8988T (cell line): ENCODE data around the gene CRACR2B.
A peak's percentile ranks its signal among the peaks of the same experiment; 100 is the strongest.

Source experiments
- DNase-seq: peaks from one replicate; pipeline ENCODE4 v3.0.0; 2011

The CRACR2B gene

DNA sequence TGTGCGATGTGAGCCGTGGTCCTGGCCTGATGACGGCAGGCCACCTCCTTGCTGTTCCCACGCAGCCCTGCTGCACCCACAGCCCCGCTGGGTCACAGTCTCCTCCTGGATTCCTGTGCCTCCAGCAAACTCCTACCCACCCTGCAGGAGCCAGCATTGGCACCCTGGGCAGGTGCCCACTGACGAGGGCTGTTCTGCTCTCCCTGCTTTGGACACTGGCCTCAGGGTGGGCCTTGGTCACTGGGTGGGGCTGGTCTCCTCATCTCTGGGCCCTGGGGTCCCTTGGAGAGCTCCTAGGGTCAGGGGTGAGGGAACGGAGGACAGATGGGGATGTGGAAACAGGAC, 27.6 kb downstream of the CRACR2B start:
- DNase-seq = peak; percentile 45

DNA sequence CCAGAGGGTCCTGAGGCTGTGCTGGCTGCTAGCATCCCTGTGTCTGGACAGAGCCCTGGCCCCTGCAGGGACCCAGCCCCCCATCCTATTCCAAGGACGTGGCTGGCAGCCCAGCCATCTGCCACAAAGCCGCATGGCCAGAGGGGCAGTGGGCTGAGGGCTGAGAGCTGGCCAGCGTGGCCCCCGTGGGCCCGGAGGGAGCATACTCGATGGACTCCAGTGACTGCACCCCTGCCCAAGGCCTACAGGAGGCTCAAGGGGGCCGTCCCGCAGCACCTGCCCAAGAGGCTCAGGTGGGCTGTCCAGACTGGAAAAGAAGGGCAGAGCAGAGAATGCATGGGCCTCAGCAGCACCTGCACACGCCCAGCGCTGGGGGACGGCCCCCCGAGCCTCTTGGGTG, 28.1 kb downstream of the CRACR2B start:
- no peak for DNase-seq

DNA sequence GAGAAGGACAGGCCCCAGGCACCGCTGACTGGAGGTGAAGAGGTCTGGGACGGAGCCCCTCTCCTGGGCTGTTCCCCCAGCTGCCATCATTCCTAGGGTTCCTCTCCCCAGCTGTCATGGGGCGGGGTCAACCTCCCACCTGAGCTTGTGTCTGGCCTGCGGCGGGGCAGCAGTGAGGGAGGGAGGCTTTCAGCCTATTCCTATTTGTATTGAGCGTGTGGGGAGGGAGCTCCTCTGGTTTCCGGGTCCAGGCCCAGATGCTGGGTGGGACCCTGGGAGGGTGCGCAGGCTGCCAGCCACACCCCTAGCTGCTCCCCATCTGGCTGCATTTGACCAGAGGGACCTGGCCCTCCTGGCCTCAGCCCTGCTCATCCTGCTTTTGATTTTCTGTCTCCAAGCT, 28.7 kb downstream of the CRACR2B start:
- DNase-seq = peak; percentile 42

DNA sequence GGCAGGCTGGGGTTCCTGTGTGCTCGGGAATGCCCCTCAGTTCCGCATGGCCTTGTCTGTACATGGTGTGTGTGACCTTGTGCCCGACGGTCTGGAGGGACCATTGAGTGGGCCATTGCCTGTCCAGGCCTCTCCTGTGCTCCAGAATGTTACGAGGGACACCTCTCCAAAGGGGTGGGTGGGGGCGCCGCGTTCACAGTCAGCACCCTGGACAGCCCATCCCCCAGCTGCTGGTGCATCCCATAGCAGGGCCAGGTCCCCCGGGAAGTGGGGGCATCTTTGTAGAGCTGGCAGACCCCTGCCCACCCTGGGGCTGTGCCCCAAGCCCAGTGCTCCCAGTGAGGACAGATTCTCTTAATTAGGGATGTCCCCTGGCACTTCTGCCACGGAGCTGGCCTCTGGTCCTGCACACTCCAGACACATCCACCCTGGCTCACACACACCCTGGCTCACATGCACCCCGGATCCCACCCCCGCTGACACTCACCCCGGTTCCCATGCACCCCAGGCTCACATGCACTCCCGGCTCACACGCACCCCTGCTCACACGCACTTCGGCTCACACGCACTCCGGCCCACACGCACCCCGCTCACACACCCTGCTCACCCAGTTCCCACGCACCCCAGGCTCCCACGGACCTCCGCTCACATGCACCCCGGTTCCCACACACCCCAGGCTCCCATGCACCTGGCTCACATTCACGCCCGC, 30.5 kb downstream of the CRACR2B start:
- peak; percentile 44 for DNase-seq

DNA sequence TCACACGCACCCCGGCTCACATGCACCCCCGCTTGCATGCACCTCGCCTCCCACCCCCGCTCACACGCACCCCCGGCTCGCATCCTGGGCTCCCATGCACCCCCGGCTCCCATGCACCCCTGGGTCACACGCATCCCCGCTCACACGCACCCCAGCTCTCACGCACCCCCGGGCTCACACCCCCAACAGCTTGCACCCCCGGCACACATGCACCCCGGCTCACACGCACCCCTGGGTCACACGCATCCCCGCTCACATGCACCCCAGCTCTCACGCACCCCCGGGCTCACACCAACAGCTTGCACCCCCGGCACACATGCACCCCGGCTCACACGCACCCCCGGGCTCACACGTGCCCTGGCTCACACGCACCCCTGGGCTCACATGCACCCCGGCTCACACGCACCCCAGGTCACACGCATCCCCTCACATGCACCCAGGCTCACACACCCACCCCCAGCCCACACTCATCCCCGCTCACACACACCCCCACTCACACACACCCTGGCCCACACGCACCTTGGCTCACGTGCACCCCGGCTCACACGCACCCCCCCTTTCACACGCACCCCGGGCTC, 31.1 kb downstream of the CRACR2B start:
- no peak for DNase-seq

DNA sequence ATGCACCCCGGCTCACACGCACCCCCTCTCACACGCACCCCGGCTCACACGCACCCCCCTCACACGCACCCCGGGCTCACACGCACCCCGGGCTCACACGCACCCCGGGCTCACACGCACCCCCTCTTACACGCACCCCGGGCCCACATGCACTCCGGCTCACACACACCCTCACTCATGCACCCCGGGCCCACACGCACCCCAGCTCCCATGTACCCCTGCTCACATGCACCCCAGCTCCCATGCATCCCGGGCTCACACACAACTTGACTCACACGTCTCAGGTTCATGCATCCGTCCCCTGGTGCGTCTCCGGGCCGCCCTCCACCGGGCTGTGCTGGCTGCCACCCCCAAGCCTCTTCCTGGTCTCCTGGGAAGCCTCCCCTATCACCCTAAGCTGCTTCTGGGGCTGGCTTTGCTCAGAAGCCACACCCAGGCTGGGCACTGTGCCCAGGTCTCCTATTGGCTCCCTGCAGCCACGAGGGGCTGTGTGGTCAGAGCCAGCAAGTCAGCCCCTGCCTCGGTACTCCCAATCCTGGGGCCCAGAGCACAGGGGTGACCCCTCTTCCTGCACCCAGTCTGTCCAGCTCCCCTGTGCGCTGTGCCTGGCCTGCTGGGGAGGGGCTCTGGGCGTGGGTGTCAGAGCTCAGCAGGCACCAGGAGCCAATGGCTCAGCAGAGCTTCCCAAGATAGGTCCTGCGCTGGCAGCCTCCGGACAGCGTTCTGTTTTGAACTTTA, 31.8 kb downstream of the CRACR2B start:
- peak; percentile 80 for DNase-seq

DNA sequence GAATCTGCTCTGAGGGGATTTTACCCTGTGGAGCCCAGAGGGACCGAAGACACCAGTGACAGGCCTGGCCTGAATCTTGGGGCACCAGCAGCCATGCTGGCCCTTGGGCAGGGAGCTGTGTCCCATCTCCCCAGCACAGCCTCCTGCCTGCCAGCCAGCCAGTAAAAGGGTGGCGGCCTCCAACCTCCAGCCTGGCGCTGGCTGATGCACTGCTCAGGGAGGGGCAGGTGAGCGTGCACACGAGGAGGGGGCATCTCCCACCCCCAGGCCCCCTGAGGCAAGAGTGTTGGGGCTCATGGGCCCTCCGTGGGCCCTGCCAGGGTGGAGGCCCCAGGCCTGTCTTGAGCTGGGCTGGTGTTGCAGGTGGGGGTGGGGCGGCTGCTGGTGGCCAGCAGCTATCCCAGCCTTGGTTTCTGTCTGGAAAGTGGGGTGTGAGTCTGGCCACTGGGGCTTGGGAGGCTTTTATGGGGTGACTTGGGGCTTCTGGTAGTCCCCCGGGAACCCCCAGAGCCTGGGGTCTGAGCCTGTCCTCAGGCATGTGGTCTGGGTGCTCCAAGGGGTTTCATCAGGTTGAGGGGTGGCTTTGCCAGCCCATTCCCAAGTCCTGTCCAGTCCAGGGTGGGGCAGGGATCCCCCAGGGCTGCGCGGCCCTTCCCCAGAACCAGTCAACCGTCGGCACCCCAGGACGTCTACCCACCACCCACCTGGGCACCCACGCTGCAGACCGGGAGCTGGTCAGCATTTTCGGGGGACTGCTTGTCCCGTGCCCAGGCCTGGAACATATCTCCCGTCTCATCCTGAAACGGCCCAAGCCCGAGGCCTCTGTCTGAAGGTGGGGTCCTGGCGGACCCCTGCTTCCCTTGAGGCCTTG, 32.8 kb downstream of the CRACR2B start:
- DNase-seq = no peak

DNA sequence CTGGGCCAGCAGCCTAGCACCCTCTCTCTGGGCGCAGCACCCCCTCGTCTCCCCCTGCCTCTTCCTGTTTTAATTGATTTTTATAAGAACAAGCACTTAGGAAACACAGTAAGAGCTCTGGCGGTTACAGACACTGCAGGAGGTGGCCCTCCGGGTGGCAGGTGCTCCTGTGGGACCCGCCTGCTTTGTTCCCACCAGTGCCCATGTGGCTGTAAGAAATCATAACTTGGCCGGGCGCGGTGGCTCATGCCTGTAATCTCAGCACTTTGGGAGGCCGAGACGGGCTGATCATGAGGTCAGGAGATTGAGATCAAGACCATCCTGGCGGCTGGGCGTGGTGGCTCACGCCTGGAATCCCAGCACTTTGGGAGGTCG, 33.4 kb downstream of the CRACR2B start:
- no peak for DNase-seq

DNA sequence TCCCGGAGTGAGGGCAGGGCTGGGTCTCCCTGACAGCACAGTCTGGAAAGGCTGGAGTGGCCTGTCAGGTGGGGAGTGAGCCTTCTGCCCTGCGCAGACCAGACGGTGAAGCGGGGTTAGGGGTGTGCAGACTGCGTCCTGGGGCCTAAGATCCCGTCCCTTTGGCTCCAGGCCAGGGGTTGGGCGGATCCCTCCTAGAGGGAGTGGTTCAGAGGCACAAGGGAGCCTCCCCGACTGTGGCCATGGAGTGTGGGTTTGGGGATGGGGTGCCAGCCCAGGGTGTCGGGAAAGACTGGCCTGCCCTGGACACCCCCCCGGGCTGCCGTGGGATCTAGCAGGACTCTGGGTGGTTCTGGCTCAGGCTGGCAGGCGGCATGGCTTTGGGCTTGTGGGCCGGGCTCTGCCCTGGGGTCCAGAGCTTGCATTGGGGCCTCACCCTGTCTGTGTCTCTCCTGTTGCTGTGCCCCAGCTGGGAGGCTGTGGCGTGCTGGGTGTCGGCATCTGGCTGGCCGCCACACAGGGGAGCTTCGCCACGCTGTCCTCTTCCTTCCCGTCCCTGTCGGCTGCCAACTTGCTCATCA, 34.5 kb downstream of the CRACR2B start:
- peak; percentile 57 for DNase-seq

DNA sequence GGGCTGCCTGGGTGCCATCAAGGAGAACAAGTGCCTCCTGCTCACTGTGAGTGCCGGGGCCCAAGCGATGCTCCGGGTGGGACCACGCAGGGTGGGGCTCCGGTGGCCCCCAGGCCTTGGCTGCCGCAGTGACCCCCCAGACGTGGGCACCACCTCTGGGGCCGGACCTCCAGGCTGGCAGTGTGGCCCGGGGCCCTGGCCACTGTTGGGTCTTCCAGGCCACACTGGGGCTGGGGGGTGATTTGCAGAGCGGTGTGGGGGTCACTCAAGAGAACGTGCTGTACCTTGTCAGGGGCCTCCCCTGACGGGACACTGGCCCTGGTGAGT, 34.9 kb downstream of the CRACR2B start:
- no peak for DNase-seq

DNA sequence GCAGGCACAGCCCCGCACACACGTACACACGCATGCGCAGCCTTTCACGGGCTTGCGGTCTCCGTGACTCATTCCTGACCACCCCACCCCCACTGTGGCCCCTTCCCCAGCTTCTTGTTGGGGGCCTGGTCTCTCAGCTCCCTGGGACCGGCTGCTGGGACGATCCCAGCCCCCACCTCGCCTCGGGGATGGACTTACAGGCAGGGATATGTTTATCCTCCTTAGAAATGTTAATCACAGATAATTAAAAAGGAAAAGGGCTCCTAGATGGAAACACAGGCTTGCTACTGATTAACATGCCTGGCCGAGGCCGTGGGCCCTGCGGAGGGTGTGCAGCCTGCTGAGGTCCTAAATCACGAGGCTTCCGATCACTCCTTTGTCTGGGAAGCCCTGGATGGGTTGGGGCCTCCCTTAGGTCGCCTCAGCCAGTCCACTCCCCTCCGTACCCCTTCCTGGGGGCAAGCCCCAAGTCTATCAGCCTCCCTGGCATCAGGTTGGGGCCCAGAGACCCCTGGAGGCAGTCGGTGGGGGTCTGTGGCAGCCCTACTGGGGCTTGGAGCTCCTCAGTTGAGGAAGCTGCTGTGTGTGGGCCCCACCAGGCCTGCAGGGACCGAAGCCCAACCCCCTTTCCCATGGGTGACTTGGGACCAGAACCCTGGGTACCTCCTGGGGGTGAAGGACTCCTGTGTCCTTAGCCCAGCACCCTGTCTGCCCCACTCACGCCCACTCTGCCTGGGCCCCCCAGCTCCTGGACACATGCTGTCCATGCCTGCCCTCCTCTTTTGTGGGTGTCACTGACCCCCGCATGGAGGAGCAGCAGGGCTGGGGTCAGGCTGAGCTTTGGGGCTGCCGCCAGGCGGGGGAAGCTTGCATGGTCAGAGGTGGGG, 35.5 kb downstream of the CRACR2B start:
- DNase-seq = no peak

DNA sequence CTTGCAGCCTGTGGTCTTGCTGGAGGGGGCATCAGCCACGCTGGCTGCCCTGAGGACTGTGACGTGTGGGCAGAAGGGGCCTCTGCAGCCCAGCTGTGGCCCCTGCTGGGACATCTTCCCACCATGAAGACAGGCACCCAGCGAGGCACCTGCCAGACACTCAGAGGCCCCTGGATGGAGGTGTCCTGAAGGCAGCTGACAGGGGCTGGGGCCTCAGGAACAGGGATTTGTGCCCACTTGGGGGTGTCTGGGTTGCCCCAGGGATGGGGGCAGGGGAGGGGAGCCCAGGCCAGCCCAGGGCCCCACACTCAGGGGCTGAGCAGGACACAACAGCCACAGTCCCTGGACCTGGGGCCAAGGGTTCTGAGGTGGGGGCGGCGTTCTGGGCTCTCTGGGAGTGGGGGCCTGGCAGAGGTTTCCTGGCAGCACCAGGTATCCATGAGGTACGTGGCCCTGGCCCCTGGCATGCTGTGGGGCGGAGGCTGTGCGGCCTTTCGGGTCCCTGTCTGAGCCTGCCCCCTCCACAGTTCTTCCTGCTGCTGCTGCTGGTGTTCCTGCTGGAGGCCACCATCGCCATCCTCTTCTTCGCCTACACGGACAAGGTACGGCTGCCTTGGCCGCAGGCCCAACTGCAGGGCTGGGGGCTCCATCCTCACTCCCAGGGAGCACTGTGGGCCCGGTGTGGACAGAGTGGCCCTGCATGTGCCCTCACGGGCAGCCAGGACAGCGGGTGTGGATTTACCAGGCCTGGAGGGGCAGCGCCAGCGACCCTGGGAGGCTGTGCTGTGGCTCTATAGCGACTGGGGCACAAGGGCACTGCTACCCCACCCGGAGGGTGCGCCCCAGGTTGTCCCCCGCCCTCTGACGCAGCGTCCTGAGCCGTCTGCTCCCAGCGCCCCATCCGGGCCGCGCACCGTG, 36.5 kb downstream of the CRACR2B start:
- DNase-seq = no peak

DNA sequence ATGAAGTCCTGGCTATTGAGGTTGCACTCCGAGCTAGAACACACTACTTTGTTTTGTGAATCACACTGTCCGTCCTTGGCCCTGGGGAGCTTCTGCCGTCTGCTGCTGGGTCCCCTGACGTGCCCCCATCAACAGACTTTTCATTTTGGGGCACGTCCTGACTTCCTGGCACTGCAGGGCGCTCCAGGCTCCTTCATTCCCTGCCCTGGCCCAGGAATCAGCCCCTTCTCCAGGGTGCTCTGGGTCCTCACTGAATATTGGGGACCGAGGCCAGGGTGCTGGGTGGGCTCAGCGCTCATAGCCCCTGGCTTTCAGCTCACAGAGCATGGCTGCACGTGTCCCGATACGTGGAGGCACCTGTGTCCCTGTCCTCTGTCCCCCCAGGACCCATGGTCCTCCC, 37.2 kb downstream of the CRACR2B start:
- DNase-seq = no peak

DNA sequence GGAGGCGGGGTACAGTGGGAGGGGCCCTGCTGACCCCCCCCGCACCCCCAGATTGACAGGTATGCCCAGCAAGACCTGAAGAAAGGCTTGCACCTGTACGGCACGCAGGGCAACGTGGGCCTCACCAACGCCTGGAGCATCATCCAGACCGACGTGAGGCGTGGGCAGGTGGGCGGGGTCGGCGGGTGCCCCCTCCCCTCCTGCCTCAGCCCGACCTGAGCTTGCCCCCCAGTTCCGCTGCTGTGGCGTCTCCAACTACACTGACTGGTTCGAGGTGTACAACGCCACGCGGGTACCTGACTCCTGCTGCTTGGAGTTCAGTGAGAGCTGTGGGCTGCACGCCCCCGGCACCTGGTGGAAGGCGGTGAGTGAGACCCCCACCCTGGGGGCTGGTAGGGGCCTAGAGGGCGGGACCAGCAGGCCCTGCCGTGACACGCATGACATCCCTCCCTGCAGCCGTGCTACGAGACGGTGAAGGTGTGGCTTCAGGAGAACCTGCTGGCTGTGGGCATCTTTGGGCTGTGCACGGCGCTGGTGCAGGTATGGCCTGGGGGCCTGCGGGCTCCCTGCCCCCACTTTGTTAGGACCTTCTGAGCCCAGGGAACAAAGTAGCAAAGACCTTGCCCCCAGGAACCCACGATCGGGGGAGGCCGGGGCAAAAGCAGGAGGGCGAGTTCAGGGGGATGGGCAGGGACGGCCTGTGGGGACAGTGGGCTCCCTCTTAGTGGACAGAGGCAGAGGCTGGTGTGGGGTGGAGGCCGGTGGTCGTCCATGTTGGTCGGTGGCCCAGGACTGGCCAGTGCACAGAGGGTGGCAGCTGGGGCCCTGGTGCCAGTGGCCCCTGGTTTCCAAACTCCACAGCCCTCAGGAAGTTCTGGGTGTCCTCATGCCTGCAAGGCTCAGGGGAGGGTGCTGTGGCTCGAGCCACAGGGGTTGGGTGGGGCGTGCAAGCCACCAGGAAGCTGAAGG, 38.0 kb downstream of the CRACR2B start:
- DNase-seq = no peak

DNA sequence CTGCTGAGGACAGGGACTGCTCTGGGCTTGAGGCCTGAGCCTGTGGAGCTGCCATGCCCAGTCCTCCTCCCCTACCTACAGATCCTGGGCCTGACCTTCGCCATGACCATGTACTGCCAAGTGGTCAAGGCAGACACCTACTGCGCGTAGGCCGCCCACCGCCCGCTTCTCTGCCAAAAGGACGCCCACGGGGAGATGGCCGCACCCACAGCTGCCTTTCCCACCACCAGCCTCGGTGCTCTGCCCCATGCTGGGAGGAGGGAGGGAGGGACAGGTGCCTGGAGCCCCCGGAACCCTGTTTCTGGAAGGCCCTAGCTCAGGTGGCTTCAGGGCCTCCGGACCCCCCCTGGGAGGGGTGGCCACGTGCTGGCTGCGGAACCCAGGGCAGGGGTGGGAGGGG, 38.8 kb downstream of the CRACR2B start:
- no peak for DNase-seq

DNA sequence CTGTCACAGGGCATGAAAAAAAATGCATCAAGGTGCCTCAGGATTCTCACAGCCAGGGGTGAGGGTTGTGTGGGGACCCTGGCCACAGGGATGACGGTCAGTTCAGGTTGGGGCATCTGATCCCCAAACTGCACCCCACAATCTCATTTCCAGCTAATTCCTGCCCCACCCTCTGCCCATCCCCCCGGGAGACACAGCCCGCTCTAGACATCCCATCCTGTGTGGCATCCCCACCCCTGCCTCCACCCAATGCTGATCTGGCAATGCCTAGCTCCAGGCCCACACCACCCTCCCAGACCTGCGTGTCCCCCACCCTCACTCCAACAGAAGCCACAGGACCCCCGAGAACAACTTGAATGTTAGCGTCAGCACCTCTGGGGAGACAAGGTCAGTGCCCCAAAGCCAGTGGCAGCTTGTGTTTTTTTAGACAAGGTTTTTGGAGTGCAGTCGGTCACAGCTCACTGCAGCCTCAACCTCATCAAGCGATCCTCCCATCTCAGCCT, 40.2 kb downstream of the CRACR2B start:
- DNase-seq = no peak

DNA sequence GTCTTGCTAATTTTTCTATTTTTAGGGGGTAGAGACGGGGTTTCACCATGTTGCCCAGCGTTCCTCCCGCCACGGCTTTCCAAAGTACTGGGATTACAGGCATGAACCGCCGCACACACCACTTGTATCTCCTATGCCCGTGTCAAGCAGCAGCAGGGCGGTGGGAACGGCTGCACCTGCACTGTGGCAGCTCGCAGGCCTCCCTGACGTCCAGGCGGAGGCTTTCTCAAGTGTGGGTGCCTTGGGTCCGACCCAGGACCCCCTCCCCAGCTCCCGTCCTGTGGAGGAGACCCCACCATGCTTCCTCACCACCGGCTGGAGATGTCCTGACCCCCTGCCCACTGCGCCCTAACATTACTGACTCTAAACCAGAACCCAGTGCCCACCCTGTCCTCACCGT, 40.7 kb downstream of the CRACR2B start:
- no peak for DNase-seq

DNA sequence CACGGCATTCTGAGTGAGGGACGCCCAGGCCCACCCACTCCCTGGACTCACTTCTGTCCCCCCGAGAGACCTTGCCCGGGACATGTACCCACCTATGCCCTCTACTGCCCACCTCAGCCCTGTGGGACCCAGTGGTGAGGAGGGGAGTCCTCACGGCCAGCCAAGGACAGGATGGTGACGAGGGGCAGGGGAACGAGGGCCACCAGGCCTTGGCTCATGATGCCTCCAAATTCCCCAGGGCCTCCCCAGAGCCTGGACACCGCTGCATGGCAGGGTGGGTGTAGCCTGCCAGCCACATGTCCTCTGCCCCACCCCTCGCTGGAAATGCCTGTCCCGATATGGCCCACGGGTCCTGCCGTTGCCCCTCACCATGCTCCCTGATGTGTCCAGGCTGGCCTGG, 41.1 kb downstream of the CRACR2B start:
- no peak for DNase-seq

DNA sequence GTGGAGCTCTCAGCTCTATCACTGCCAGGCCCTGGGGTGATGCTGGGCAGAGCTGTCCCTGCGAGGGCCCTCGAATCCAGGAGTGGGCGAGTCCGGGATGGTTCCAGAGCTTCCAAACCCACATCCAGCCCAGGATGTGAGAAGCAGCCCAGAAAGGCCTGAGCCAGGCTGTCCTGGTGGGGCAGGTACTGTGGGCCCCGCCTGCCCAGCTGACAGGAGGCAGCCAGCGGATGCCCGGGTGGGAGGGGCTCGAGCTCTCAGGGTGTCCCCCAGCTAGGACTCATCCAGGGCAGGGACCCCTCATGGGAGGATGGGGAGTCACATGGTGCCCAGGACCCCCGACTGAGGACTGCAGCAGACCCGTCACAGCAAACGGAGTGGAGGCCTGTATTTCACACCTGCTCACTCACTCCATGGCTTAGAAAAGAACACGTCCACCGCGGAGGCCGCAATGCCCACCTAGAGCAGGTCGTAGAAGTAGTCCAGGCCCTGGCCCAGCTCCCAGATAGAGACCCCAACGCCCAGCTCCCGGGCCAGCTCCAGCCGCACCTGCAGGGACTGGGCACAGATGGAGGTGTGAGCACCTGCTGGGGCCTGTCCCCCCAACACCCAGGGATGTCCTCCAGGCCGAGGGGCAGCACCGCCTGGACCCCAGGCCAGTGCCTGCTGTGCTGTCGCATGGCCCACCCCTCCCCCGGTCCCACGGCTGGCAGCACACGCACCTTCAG, 41.8 kb downstream of the CRACR2B start:
- no peak for DNase-seq
